ENCODE results near the gene SLC25A10.
A peak's percentile ranks its signal among the peaks of the same experiment; 100 is the strongest.
"Not testable (repeated sequence)": the region's sequence is repeated elsewhere in the genome, so short reads cannot be mapped to it uniquely, and the experiment has no call there.

SLC25A10 gene

GRCh38 chr17:81711814-81712467, at the start of gene SLC25A10:
Gene SLC25A10, plus strand, starts transcription at chr17:81712284. Its CDS starts 143 bp downstream, at chr17:81712427.
- intact Hi-C loops (cut with micrococcal nuclease): loop anchor here (1.0 kb wide), 1 partner anchor 9 kb away; the partner anchor contains the start of gene MRPL12
- Mint-ChIP-seq H3K36me3 (ENCODE audit: low read depth) (peaks cover 21% of the 10 kb centered on the region), H3K4me3 (peak within 1 kb of the TSS; percentile 73), H3K4me1 (ENCODE audit: low read depth) (peaks cover 38% of the 10 kb centered on the region), H3K9me3 (no peaks in the 10 kb centered on the region), H3K27me3 (peaks cover 3% of the 10 kb centered on the region), H3K27ac (peak within 1 kb of the TSS; percentile 56)

DNA sequence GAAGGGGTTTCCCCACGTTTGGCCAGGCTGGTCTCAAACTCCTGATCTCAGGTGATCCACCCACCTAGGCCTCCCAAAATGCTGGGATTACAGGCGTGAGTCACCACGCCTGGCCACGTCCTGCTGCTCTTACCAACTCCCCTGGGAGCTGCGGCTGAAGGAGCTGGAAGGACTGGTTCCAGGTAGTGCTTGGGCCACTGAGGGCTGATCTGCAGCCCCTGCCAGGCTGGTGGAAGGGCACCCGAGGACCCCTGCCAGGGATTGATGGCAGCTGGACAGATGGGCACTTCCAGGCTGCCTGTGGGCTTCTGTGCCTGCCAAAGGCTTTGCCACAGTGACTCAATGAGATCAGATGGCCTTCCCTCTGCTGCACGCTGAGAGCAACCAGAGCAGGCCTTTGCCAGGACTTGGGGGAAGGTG, 48.0 kb upstream of the SLC25A10 start:
- no peak overlapping the region for H3K27ac Mint-ChIP-seq
- peaks cover 35% of the 10 kb centered on the region for H3K4me1 Mint-ChIP-seq (ENCODE audit: low read depth)
- intact Hi-C loops (cut with micrococcal nuclease): no loop called here
- H3K4me3 Mint-ChIP-seq: no peak overlapping the region
- H3K27me3 Mint-ChIP-seq: no peaks in the 10 kb centered on the region
- H3K9me3 Mint-ChIP-seq: no peaks in the 10 kb centered on the region
- H3K36me3 Mint-ChIP-seq (ENCODE audit: low read depth): peaks cover 48% of the 10 kb centered on the region

- Mint-ChIP-seq H3K36me3 (ENCODE audit: low read depth) (peaks cover 62% of the 10 kb centered on the region), H3K27me3 (no peaks in the 10 kb centered on the region), H3K4me1 (ENCODE audit: low read depth) (peaks cover 39% of the 10 kb centered on the region), H3K4me3 (peak overlapping the region; percentile 89), H3K9me3 (no peaks in the 10 kb centered on the region), H3K27ac (peak overlapping the region; percentile 89)
- intact Hi-C loops (cut with micrococcal nuclease): loop anchor here (1.0 kb wide), 1 partner anchor 28 kb away; the partner anchor contains the start of genes NPLOC4 and TSPAN10
These were observed 46.6 kb upstream of the SLC25A10 start for GRCh38 chr17:81665205-81666091.

GRCh38 chr17:81666092-81666341, 46.1 kb upstream of the SLC25A10 start:
- Mint-ChIP-seq H3K36me3 (ENCODE audit: low read depth) (peaks cover 67% of the 10 kb centered on the region), H3K4me1 (ENCODE audit: low read depth) (peaks cover 39% of the 10 kb centered on the region), H3K27ac (peak overlapping the region; percentile 89), H3K9me3 (no peaks in the 10 kb centered on the region), H3K27me3 (no peaks in the 10 kb centered on the region), H3K4me3 (peak overlapping the region; percentile 89)
- intact Hi-C loops (cut with micrococcal nuclease): loop anchor here (1.0 kb wide), 1 partner anchor 29 kb away; the partner anchor contains the start of genes NPLOC4 and TSPAN10

GRCh38 chr17:81666342-81667191, 45.5 kb upstream of the SLC25A10 start, which contains the start of the genes CCDC137 and OXLD1:
Gene CCDC137, plus strand, starts transcription at chr17:81666737. Its CDS starts 30 bp downstream, at chr17:81666767.
Gene OXLD1, minus strand, starts transcription at chr17:81666605. Its CDS starts 28 bp downstream, at chr17:81666577.
- Mint-ChIP-seq H3K4me3 (peak within 1 kb of the TSS; percentile 89), H3K9me3 (no peaks in the 10 kb centered on the region), H3K27ac (peak within 1 kb of the TSS; percentile 89), H3K27me3 (no peaks in the 10 kb centered on the region), H3K36me3 (ENCODE audit: low read depth) (peaks cover 73% of the 10 kb centered on the region), H3K4me1 (ENCODE audit: low read depth) (peaks cover 39% of the 10 kb centered on the region)
- intact Hi-C loops (cut with micrococcal nuclease): loop anchor here (1.0 kb wide), 1 partner anchor 29 kb away; the partner anchor contains the start of genes NPLOC4 and TSPAN10

DNA sequence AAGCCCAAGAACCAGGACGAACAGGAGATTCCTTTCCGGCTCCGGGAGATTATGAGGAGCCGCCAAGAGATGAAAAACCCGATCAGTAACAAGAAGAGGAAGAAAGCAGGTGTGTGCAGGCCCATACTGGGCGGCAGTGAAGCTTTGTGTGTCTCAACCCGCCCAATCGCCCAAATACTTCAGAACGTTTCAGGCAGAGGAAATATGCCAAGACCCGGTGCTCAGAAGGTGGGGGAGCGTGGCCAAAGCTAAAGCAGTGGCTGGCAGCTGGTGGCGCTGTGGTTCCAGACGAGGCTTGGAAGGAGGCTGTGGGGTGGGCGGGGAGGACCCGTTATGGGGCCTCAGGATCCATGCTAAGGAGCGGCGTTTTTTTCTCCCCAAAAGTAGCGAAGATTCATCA, 44.3 kb upstream of the SLC25A10 start:
- Mint-ChIP-seq H3K9me3 (no peaks in the 10 kb centered on the region), H3K4me3 (peak overlapping the region; percentile 89), H3K27me3 (no peaks in the 10 kb centered on the region), H3K36me3 (ENCODE audit: low read depth) (peaks cover 85% of the 10 kb centered on the region), H3K27ac (peak overlapping the region; percentile 16), H3K4me1 (ENCODE audit: low read depth) (peaks cover 39% of the 10 kb centered on the region)
- intact Hi-C loops (cut with micrococcal nuclease): no loop called here

DNA sequence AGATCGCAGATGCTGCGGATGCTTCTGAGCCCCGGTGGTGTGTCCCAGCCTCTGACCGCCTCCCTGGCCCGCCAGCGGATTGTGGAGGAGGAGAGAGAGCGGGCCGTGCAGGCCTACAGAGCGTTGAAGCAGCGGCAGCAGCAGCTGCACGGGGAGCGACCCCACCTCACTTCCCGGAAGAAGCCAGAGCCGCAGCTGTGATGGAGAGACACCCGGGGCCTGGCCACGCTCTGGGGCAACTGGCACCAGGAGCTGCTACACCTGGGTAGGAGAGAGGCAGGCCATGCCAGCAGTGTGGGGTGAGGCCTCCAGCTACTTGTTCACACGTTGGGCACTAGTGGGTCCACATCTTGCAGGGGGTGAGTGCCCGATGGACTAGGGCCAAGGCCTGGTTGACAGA, 39.6 kb upstream of the SLC25A10 start:
- peaks cover 27% of the 10 kb centered on the region for H3K4me1 Mint-ChIP-seq (ENCODE audit: low read depth)
- no peak overlapping the region for H3K27ac Mint-ChIP-seq
- H3K36me3 Mint-ChIP-seq (ENCODE audit: low read depth): peaks cover 81% of the 10 kb centered on the region
- no peaks in the 10 kb centered on the region for H3K27me3 Mint-ChIP-seq
- no peaks in the 10 kb centered on the region for H3K9me3 Mint-ChIP-seq
- no peak overlapping the region for H3K4me3 Mint-ChIP-seq
- intact Hi-C loops (cut with micrococcal nuclease): no loop called here

DNA sequence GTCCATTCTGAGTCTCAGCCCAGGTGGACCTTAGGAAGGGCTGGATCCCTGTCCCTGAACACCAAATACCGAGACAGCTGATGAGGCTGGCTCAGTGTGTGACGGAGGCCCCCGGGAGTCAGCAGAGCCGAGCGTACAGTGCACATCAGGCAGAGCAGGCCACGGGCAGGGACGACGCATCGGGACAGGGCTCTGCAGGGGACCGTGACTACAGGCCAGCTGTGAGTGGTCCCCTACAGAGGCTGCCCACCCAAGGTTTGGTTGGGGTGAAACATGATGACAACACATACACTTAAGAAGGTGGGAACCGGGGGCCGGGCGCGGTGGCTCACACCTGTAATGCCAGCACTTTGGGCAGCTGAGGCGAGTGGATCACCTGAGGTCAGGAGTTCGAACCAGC, 39.1 kb upstream of the SLC25A10 start:
- H3K4me3 Mint-ChIP-seq: no peak overlapping the region
- no peaks in the 10 kb centered on the region for H3K9me3 Mint-ChIP-seq
- peaks cover 22% of the 10 kb centered on the region for H3K4me1 Mint-ChIP-seq (ENCODE audit: low read depth)
- H3K27ac Mint-ChIP-seq: no peak overlapping the region
- intact Hi-C loops (cut with micrococcal nuclease): no loop called here
- H3K36me3 Mint-ChIP-seq (ENCODE audit: low read depth): peaks cover 76% of the 10 kb centered on the region
- no peaks in the 10 kb centered on the region for H3K27me3 Mint-ChIP-seq

- H3K4me3 Mint-ChIP-seq: no peak overlapping the region
- H3K36me3 Mint-ChIP-seq (ENCODE audit: low read depth): peaks cover 69% of the 10 kb centered on the region
- intact Hi-C loops (cut with micrococcal nuclease): no loop called here
- H3K27me3 Mint-ChIP-seq: no peaks in the 10 kb centered on the region
- H3K9me3 Mint-ChIP-seq: no peaks in the 10 kb centered on the region
- peaks cover 14% of the 10 kb centered on the region for H3K4me1 Mint-ChIP-seq (ENCODE audit: low read depth)
- H3K27ac Mint-ChIP-seq: no peak overlapping the region
These were observed 38.4 kb upstream of the SLC25A10 start for GRCh38 chr17:81673561-81674258.

- intact Hi-C loops (cut with micrococcal nuclease); H3K9me3 Mint-ChIP-seq; H3K27ac Mint-ChIP-seq; H3K4me3 Mint-ChIP-seq; H3K27me3 Mint-ChIP-seq: not testable (repeated sequence)
- Mint-ChIP-seq H3K4me1 (ENCODE audit: low read depth) (peaks cover 11% of the 10 kb centered on the region), H3K36me3 (ENCODE audit: low read depth) (peaks cover 68% of the 10 kb centered on the region)
These were observed 36.4 kb upstream of the SLC25A10 start for GRCh38 chr17:81675515-81676221.

DNA sequence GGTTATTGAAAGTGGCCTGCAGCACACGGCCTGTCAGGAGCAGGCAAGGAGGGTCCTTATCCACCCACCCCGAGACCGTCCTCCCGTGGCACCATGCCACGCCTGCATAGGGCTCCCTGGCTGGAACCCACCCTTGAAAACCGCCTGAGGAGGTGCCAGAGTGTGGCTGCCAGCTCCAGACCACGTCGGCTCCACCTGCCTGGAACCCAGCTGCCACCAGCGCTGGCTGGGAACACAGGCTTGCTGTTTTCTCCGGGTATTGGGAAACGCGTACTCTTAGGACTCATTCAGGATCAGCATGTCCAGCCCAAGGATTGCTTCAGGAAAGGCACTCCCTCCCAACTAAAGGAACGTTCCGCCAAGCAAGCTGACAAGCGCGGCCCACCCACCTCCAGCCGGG, 35.2 kb upstream of the SLC25A10 start:
- intact Hi-C loops (cut with micrococcal nuclease): no loop called here
- Mint-ChIP-seq H3K36me3 (ENCODE audit: low read depth) (peaks cover 68% of the 10 kb centered on the region), H3K4me1 (ENCODE audit: low read depth) (peaks cover 11% of the 10 kb centered on the region), H3K9me3 (no peaks in the 10 kb centered on the region), H3K27ac (no peak overlapping the region), H3K4me3 (no peak overlapping the region), H3K27me3 (no peaks in the 10 kb centered on the region)

GRCh38 chr17:81680150-81680549, 31.9 kb upstream of the SLC25A10 start:
- H3K27ac Mint-ChIP-seq: no peak overlapping the region
- intact Hi-C loops (cut with micrococcal nuclease): no loop called here

More at GRCh38 chr17:81680150-81680549, 31.9 kb upstream of the SLC25A10 start:
- H3K36me3 Mint-ChIP-seq (ENCODE audit: low read depth): peaks cover 50% of the 10 kb centered on the region
- H3K9me3 Mint-ChIP-seq: no peaks in the 10 kb centered on the region
- H3K27me3 Mint-ChIP-seq: no peaks in the 10 kb centered on the region
- peaks cover 29% of the 10 kb centered on the region for H3K4me1 Mint-ChIP-seq (ENCODE audit: low read depth)
- H3K4me3 Mint-ChIP-seq: no peak overlapping the region

Measured in dendritic cell treated with granulocyte-macrophage colony-stimulating factor and Interleukin-4, amounts not matched to agents 40 ng/mL and 50 ng/mL, for 4 days (primary cell).